Gastroesophageal sphincter (tissue), 4 donors: Measurements from ENCODE around the gene DUSP15. TPM values are rescaled to one million over a fixed set of nuclear protein-coding genes. Genes with fewer than 3 reads are reported as not detected.

Experiments
- ATAC-seq: fragments of 150-250 bp; one replicate; pipeline ENCODE4 v1.9.1; 2016; ENCODE audit warnings: mild to moderate bottlenecking, moderate library complexity
- H3K27ac ChIP-seq, 4 donors: fragments of 200-600 bp; sonication (generic) in 3 of 4; 1 replicate in 3 of 4; 2 replicates in 1 of 4; pipeline ENCODE4 v1.5.1; 2016 to 2019
- H3K27me3 ChIP-seq: fragments of 200-600 bp; sonication (generic); one replicate; pipeline ENCODE4 v1.5.1; 2019
- H3K36me3 ChIP-seq, 2 donors: fragments of 200-600 bp; sonication (generic); one replicate each; pipeline ENCODE4 v1.5.1; 2019; ENCODE audit warnings: control low read depth in 1 of 2
- H3K4me1 ChIP-seq, 3 donors: fragments of 200-600 bp; sonication (generic); 1 replicate in 2 of 3; 2 replicates in 1 of 3; pipeline ENCODE4 v1.5.1; 2016 to 2019; ENCODE audit warnings: control low read depth in 2 of 3
- H3K4me3 ChIP-seq, 2 donors: fragments of 200-600 bp; sonication (generic); one replicate each; pipeline ENCODE4 v1.5.1; 2019; ENCODE audit warnings: mild to moderate bottlenecking in 1 of 2, moderate library complexity in 1 of 2
- H3K9me3 ChIP-seq, 3 donors: fragments of 200-600 bp; sonication (generic); one replicate each; pipeline ENCODE4 v1.5.1; 2017 to 2019; ENCODE audit warnings: control low read depth in 2 of 3
- CTCF ChIP-seq, 4 experiments: fragments of 200-600 bp in 2 of 4; fragments of 450-650 bp in 2 of 4; sonication (generic) in 1 of 4; IDR thresholded peaks; one replicate each; pipeline ENCODE4 v1.5.1; 2017 to 2019; ENCODE audit warnings: antibody characterized with exemption in 4 of 4, mild to moderate bottlenecking in 2 of 4, moderate library complexity in 2 of 4
- EP300 ChIP-seq: sonication (generic); formaldehyde crosslinking; IDR thresholded peaks from one replicate; pipeline ENCODE4 v1.6.1; 2017; ENCODE audit warnings: antibody characterized with exemption, mild to moderate bottlenecking
- POLR2A ChIP-seq, 2 donors: fragments of 450-650 bp; IDR thresholded peaks; one replicate each; pipeline ENCODE4 v1.6.1; 2017; ENCODE audit warnings: antibody characterized with exemption in 2 of 2, mild to moderate bottlenecking in 2 of 2, moderate library complexity in 1 of 2
- POLR2AphosphoS5 ChIP-seq: sonication (generic); formaldehyde crosslinking; IDR thresholded peaks from one replicate; pipeline ENCODE4 v1.6.1; 2017; ENCODE audit warnings: antibody characterized with exemption
- WGBS, 2 donors: methylation state at CpG; one replicate each; pipeline ENCODE4 v1.1.5; 2018; ENCODE audit warnings: low coverage in 1 of 2; 5-methylcytosine and 5-hydroxymethylcytosine counted together
- total RNA-seq, 4 donors: library from RNA; depleted of rRNA; stranded (reverse); fragments of >200 nt; gene quantifications; one replicate each; pipeline ENCODE4 v1.1.0, GENCODE V29; 2016

Gene DUSP15
- total RNA-seq, 4 donors from 2014 or later: 1.5 to 8.2 (median 4.5) TPM

GRCh38 chr20:31870726-31871617 lies 645 bp upstream of the DUSP15 start:
- ATAC-seq: no peak
- 0 to 6% methylated on average over 7 of the region's 24 CpGs for WGBS, 2 donors
- TF ChIP-seq CTCF (IDR thresholded peaks at IDR 0.05) (no peak), POLR2A (IDR thresholded peaks at IDR 0.05) (no peak), EP300 (no peak), POLR2AphosphoS5 (no peak)

GRCh38 chr20:31869673-31869941 lies 720 bp downstream of the DUSP15 start:
- WGBS, 2 donors: no CpG with 5 or more reads among the region's 1 CpG
- Histone ChIP-seq H3K27ac (peak overlapping the region in 3 of 4 donors; percentile 65 to 77 (median 68)), H3K4me1 (peaks cover 0 to 24% (median 8%) of the 10 kb centered on the region in 3 donors), H3K36me3 (no peaks in the 10 kb centered on the region), H3K27me3 (no peaks in the 10 kb centered on the region), H3K4me3 (peak overlapping the region; percentile 36 to 88), H3K9me3 (no peaks in the 10 kb centered on the region)
- ATAC-seq: no peak
- TF ChIP-seq POLR2A (IDR thresholded peaks at IDR 0.05) (no peak), CTCF (IDR thresholded peaks at IDR 0.05) (no peak), POLR2AphosphoS5 (no peak), EP300 (no peak)

More at GRCh38 chr20:31870726-31871617, 645 bp upstream of the DUSP15 start:
- Histone ChIP-seq H3K4me3 (peak overlapping the region; percentile 36 to 88), H3K9me3 (no peaks in the 10 kb centered on the region), H3K27me3 (no peaks in the 10 kb centered on the region), H3K27ac (peak overlapping the region in 3 of 4 donors; percentile 65 to 77 (median 68)), H3K36me3 (no peaks in the 10 kb centered on the region), H3K4me1 (peaks cover 0 to 24% (median 8%) of the 10 kb centered on the region in 3 donors)

- Histone ChIP-seq H3K27ac (no peak overlapping the region), H3K27me3 (no peaks in the 10 kb centered on the region), H3K4me3 (peak overlapping the region in 1 of 2 donors; percentile 88), H3K36me3 (no peaks in the 10 kb centered on the region), H3K9me3 (no peaks in the 10 kb centered on the region), H3K4me1 (peaks cover 0 to 24% (median 8%) of the 10 kb centered on the region in 3 donors)
- ATAC-seq: no peak
- no peak for TF ChIP-seq CTCF (IDR thresholded peaks at IDR 0.05)
- no peak for TF ChIP-seq POLR2A (IDR thresholded peaks at IDR 0.05)
- TF ChIP-seq POLR2AphosphoS5: no peak
- no peak for TF ChIP-seq EP300
- 85% methylated on average over 4 of the region's 12 CpGs; no CpG with 5 or more reads in 1 of the 2 donors for WGBS, 2 donors
Measured at GRCh38 chr20:31868853-31869672, 1.3 kb downstream of the DUSP15 start.

- H3K9me3 ChIP-seq: no peaks in the 10 kb centered on the region
Measured at GRCh38 chr20:31866221-31866620, 4.1 kb downstream of the DUSP15 start.

More at GRCh38 chr20:31866221-31866620, 4.1 kb downstream of the DUSP15 start:
- Histone ChIP-seq H3K27me3 (peaks cover 3% of the 10 kb centered on the region), H3K36me3 (no peaks in the 10 kb centered on the region), H3K27ac (no peak overlapping the region), H3K4me1 (peaks cover 0 to 32% (median 10%) of the 10 kb centered on the region in 3 donors), H3K4me3 (no peak overlapping the region)
- no peak for TF ChIP-seq POLR2A (IDR thresholded peaks at IDR 0.05)
- TF ChIP-seq POLR2AphosphoS5: no peak
- TF ChIP-seq EP300: no peak
- TF ChIP-seq CTCF (IDR thresholded peaks at IDR 0.05): no peak
- ATAC-seq: no peak
- WGBS, 2 donors: 20 to 41% methylated on average over 1 to 3 of the region's 3 CpGs
